Stimulated activated CD4-positive, alpha-beta T cell treated with anti-CD3 and anti-CD28 coated beads, Interleukin-2, amount 100 ng/mL, for 24 hours (primary cell): ENCODE measurements around the gene AP2A2.

Experiments
- DNase-seq, 2 donors: peaks; one replicate each; pipeline ENCODE4 v3.0.0-alpha.2; 2020

The AP2A2 gene

DNA sequence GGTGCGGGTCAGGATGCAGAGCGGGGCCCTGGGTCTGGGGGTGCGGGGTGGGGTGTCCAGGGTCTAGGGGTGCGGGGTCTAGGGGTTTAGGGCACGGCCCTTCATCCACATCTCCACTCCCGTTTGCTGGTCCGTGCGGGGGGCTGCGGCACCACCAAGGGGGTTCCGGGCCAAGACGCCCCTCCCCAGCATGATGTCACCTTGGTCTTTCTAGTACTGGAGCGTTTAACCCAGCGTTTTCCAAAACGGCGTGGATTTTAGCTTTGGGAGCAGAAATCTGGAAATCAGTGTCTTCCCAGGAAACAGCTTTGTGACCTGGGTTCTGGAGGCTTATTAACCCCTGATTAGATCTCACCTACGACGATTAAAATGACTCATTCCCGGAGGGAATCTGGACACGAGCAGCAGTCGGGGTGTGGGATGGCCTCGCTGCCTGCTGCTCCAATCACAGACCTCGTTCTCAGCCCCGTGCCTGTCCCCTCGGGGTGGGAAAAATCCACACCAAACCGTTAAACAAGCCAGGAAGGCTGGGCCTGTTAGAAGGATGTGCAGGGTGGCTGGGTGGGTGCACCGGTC lies 759 bp downstream of the AP2A2 start:
- no peak for DNase-seq

DNA sequence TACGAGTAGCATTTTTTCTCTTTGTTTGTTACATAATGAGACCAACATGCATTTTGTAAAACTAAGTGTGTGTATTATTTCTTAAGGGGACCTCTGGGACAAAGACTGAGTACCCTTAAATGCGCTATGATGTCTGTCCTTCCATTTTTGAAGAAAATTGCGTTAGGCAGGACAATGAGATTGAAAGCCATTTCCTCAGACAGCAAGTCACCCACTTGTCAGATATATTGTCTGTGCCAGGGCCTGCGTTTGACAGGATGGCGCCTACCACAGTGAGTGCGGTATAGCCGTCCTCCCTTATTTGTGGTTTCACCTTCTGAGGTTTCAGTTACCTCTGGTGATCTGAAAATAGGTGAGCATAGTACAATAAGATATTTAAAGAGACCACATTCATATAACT lies 2.2 kb downstream of the AP2A2 start:
- peak in 1 of 2 donors; percentile 25 for DNase-seq

DNA sequence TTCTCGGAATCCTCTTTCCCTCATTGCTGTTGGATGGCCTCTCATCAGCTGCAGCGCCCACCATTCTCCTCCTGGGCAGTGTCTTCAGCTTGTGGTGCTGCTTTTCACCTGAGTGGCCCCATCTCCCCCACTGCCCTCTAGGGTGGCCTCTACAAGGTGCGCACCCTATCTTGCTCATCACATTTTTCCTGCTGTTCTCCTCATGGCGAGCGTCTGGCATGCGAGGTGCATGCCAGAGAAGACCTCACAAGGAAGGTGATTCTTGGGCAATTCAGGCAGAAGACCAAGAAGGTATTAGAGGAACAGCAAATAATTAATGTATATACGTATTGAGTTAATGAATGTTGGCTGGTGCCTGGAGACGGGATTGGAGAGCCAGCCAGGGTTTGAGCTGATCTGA lies 3.1 kb downstream of the AP2A2 start:
- DNase-seq, result no peak

DNA sequence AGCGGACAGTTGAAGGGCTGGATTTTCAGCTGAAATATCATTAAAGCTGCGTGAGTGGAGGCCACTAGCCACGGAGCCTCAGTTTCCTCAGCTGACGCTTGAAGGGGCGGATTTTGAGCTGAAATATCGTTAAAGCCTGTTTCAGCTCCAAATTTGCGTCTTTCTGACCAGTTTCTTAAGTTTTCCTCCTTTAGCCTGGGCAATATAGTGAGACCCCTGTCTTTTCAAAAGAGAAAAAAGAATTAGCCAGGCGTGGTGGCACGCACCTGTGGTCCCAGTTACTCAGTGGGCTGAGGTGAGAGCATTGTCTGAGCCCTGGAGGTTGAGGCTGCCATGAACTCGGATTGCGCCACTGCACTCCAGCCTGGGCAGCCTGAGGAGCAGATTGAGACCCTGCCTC lies 3.7 kb downstream of the AP2A2 start:
- no peak for DNase-seq

DNA sequence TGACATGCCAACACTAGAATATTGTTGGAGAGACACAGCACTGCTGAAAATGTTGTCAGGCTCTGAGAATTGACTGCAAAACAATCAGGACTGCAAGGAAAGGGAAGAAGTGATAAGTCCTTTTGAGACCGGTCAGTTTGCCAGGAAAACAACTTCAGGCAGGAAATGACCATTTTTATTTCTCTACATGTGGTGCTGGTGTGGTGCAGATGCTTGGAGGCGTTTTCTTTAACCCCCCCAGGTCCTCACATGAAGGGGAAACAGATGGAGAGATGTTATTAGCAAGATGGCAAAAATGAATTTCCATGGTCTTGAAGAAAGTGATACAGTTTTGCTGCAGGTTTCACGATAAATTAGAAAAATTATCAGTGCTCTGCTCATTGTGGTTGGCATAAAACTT lies 5.7 kb downstream of the AP2A2 start:
- DNase-seq, result no peak

DNA sequence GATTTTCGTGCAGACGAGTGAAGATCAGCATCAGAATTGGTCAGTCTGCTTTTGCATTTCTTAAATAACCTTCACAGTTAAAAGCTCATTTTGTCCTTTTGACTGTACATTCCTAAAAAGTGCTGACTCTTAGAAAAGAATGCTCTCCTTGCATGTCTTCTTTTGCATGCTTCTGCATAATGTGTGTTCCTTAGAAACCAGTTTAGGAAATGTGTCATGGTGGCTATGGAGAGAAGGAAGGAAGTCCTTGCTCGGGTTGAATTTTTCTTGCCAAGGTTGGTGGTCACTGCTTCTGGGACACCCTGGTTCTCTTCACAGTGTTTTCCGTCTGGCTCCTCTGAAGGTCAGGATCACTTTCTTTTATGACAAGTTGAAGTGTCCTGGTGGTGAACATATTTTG lies 6.8 kb downstream of the AP2A2 start:
- DNase-seq, result no peak

DNA sequence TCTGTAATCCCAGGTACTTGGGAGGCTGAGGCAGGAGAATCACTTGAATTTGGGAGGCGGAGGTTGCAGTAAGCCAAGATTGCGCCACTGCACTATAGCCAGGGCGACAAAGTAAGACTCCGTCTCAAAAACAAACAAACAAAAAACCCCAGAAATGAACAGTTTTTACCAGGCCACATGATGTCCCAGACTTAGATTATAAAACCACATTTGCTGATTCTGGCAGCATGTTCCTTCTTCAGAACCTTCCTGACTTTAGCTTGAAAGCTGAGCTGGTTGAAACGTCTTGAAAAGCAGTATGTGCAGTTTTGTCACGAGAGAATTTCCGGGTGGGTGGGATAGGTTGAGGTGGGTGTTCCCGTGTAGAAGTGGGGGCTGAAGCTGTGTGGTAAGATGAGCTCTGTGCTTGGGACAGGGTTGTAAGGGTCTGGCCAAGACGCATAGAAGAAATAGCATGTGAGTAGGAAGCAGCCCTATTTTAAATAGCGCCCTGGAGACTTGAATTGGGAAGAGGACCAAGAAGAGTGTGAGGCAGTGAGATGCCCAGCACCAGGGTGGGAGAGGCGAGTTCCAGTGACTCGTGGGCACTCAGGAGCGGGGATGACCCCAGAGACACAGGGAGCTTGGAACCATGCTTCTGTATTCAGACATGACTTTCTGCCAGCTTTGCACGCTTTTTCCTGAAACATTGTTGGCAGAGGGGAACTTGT lies 7.6 kb downstream of the AP2A2 start:
- no peak for DNase-seq

DNA sequence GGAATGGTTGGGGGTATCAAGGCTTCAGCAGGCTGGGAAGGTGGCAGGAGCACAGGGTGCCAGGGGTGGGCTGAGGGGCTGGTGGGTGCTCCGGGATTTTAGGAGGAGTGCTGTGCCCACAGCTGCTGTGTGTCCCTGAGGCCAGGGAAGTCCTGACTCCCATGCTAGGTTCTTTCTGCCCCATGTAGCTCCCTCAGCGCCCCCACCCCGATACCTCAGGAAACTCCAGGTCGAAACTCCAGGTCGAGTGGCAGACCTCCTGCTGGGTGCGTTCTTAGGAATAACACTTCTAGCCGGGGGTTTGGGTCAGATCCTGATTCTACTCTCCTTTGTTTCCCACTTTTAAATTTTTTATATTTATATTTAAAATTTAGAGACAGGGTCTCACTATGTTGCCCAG lies 8.3 kb downstream of the AP2A2 start:
- no peak for DNase-seq

DNA sequence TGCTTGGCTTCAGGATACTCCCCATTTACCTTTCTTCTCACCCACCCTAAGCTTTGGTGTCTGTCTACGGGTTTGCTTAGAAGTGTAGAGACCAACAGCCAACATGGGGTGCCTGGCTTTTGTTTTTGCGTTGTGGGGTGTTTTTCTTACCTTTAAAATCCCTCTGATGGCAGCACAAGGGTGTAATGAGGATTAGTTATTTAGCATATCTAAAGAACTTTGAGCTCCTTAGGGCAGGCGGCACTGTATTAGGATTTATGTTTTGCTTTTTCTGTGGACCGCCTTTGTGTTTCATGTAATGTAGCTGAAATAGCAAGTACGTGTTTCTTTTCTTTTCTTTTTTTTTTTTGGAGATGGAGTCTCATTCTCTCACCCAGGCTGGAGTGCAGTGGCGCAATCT lies 8.9 kb downstream of the AP2A2 start:
- DNase-seq, result no peak

DNA sequence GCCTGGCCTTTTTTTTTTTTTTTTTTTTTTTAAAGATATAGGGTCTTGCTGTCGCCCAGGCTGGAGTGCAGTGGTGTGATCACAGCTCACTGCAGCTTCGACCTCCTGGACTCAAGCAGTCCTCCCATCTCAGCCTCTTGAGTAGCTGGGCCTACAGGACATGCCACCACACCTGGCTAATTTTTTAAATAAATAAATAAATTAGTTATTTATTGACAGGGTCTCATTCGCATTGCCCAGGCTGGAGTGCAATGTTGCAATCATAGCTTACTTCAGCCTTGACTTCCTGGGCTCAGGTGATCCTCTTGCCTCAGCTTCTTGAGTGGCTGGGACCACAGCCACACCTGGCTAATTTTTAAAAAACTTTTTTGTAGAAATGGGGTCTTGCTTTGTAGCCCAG lies 10.5 kb downstream of the AP2A2 start:
- no peak for DNase-seq

DNA sequence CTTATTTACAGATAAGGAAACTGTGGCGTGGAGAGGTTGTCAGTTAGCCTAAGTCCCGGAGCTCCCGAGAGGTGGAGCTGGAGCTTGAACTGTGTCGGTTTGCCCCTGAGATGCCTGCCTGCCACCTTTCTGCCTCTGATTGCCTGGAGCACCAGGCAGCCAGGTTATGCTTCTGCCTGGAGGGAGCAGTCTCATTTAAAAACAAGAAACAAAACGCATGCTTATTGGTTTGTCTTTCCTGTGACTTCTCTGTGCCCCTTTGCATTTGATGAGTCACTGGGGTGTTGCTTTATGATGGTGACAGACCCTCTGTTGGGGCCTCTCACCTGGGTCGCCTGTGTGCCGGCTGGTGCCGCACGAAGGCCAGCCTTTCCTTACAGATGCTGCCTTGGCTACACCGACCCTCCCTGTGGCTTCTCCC lies 12.2 kb downstream of the AP2A2 start:
- DNase-seq, result no peak

DNA sequence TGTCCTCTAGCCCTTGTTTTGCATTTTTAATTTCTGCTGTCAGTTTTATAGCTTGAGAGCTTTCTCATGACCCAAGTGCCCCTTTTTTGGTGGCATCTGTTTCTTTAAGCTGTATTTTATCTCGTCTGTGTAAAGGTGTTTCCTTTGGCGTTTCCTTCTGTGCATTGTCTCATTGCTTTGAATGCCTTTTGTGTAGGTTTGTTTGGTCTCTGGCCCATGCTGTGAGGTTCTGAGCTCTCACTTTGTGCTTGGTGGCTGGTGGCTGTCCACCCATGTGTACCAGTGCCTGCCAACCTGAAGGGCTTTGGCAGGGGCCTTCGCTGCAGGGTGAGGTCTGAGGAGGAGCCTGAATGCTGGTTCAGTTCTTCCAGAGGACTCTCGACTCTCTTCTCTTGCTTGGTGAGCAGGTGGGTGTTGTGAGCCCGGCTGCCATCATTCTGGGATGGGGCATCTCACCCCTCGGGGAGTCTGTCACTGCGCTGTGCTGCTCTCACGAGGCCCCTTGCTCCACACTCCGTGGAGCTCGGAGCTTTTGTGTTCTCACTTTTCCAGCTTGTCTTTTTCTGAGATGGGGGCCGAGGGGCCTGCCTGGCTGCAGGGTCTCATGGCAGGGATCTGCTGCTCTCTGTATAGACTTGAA lies 14.9 kb downstream of the AP2A2 start:
- no peak for DNase-seq

DNA sequence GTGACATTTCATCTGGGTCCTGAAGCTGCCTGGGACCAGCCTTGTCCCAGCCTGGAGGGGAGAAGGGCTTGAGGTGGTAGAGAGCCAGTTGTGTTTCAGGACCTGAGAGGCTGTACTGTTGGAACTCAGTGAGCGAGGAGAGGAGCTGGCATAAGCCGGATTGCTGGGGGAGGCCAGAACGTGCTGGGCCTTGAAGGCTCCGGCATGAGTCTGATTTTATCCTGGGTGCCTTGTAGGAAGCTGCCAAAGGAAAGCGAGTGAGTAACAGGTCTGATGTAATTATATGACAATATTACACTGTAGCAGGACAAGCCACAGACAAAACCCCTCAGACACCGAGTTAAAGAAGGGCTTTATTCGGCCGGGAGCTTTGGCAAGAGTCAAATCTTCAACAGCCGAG lies 17.2 kb downstream of the AP2A2 start:
- DNase-seq, result no peak

DNA sequence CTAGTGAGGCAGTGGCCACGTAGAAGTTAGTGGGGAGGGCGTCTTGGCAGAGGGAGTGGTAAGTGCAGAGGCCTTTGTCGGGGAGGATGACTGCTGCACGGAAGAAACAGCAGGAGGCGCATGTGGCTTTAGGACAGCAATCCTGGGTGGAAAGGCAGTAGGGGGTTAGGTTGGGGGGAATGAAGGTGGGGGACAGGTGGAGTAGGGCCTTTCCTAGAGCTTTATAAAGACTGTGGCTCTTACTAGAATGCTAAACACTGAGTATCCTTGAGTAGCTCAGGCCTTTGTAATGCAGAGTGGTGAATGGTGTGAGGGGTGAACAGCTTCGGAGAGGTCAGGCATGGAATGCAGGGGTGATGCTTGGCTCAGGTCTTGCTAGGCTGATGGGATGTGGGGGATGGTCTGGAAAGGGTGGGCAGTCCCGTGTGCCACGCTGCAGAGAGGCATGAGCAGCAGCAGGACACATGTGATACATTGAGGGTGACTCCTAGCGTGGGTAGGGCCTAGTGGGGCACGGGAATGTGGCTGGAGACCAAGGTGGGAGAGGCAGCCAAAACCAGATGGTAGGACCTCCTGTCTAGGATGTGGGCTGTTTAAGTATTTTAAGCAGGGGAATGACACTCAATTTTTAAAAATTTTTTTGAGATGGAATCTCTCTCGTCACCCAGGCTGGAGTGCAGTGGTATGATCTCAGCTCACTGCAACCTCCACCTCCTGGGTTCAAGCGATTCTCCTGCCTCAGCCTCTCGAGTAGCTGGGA lies 19.2 kb downstream of the AP2A2 start:
- no peak for DNase-seq

DNA sequence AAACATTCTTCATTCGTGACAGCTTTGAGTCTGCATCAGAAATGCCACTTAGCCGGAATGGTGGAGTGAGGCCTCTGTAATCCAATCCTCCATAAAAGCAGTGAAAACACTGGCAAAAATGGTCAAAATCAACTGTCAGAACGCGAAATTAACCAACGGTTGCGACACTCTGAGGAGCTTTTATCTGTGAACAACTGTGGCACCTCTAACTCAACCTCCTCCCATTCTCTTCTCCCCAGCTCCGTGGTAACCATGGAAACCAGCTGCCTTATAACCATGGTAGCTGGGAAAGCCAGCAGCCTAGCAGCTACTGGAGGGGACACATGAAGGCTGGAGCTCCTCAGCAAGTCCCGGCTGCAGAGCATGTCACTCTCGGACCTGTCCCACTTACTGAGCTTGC lies 20.3 kb downstream of the AP2A2 start:
- no peak for DNase-seq

DNA sequence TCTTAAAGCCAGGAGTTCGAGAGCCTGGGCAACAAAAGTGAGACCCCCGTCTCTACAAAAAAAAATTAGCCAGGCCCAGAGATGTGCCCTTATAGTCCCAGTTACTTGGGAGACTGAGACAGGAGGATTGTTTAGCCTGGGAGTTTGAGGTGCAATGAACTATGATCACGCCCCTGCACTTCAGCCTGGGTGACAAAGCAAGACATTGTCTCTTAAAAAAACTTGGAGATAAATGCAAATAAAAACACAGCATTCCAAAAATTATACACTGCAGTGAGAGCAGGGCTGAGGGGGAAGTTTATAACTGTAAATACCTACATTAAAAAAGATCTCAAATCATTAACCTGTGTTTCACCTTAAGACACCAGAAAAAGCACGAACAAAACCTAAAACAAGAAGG lies 22.1 kb downstream of the AP2A2 start:
- no peak for DNase-seq

DNA sequence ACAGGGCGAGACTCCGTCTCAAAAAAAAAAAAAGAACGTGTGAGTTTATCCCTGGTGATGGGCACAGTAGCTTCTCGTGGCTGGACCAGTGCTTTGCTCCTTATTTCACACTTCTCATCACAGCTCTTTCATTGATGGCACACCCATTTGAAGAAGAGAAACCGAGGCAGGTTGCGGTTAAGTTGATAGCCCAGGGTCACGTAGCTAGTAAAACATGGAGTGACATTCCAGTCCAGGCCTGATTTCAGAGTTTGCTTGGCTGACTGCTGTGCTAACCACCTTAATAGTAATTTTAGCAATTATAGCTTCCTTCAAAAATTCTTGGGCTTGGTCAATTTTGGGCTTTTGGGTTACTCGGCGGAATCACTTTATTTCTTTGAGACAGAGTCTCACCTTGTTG lies 25.8 kb downstream of the AP2A2 start:
- DNase-seq, result no peak

DNA sequence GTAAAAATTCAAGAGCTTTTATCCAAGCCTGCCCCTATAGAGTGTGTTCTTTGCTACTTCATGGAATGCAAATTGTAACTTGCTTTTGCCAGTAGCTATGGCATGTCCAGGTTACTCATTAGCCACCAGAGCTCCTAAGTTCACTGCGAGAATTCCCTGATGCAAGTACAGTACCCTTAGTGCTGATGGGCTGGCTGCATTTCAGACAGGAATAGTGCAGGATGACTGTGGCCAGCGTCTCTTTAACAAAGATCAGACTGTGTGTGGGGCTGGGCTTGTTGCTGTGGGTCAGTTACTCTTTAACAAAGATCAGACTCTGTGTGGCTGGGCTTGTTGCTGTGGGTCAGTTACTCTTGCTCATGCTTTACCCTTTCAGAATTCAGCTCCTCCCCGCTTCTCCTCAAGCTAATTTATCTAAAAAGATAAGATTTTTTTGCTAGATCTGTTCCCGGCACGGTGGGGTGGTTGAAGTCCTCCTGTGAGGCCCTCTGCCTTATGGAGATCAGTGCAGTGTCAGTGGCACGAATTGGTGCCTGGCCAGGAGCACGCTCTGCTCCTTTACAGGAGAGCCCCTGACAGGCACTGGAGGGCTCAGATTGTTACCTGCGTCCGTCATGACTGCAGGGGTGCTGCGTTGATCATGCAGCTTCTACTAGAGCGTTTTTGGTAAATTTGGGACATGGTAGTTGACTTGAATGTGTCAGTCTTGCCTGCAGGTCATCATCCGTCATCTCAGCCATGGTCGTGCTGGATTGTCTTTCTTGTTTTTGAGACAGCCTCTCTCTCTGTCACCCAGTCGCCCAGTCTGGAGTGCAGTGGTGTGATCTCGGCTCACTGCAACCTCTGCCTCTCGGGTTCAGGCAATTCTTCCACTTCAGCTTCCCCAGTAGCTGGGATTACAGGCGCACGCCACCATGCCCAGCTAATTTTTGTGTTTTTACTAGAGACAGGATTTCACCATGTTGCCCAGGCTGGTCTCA lies 27.0 kb downstream of the AP2A2 start:
- no peak for DNase-seq

DNA sequence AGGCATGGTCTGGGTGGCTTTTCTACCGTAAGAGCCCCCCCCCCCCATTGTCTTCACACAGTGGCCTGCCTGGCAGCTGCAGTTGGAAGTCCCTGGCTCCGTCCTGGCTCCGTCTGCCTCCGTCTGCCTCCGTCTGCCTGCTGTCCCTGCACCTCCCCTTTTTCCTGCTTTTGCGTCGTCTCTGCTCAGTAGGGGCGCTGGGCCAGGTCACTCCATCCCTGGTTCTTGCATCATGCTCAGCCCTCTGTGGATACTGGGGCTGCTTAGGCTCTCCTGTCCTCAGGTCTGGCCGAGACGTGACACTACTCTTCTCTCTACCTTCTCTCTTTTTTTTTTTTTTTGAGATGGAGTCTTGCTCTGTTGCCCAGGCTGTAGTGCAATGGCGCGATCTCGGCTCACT lies 27.8 kb downstream of the AP2A2 start:
- DNase-seq, result no peak

DNA sequence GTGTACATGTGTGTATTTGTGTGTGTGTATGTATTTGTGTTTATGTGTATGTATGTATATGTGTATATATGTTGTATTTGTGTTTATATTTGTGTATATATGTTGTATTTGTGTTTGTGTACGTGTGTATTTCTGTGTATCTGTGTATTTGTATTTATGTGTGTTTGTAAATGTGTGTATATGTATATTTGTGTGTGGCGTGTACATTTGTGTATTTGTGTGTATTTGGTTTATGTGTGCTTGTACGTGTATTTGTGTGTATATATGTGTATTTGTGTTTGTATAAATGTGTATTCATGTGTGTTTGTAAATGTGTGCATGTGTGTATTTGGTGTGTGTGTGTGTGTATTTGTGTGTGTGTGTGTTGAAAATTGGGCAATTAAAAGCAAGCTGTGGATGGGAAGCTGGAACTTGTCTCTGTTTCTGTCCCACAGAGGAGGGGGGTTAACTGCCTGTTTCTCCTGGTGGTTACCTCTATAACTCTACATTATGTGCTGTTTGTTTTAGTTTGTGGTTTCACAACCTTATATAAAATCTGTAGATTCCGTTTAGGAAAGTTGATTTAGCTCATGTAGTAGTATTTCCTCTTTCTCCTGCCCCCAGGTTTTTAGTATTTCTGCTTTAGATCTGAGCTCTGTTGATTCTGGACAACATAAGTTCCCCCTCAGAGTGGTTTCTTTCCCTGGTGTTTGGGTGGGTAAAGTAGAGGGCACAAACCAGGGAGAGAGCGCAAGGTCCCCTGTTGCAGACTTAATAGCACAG lies 28.9 kb downstream of the AP2A2 start:
- DNase-seq, result no peak

DNA sequence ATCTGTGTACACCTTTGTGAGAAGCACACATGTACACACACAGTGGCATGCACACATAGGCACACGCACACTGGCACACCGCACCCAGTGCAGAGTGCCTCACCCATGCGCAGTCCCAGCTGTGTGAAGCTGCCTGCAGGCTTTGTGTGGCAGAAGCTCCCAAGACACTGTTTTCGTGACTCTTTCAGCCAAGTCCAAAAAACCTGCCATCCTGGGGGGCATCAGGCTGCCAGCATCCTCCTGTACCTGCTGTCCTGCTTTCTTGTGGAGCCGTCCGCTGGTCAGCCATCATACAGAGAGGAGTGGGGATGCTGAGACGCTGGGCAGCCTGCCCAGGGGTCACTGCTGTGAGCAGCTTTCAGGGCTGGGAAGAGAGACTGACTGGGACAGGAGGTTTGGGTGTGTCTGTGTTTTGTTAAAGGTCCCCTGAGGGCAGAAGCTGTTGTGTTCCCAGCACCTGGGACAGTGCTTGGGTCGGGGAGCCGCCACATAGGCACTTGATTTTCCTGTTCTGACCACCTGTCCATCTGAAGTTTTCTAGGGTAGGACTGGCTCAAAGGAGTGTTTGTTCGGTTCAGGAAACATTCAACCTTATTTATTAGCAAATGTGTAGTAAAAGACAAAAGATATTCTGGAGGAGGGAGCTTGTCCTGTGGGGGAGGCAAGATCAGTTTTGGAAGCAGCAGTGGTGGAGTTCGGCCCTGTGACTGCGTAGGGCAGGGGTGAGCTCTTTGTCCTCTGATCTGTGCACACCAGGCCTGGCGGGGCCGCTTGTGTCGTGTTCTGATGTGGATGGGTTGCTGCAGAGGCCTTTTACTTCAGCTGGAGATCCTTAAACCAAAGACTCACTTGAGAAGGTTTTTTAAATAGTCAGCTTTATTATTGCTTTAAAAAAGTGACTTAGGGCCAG lies 29.7 kb downstream of the AP2A2 start:
- DNase-seq, result no peak
